ENCODE results near the gene PNMA8C.
"Not testable (repeated sequence)": the region's sequence is repeated elsewhere in the genome, so short reads cannot be mapped to it uniquely, and the experiment has no call there.

PNMA8C gene

GRCh38 chr19:46410205-46411087 lies 18.3 kb downstream of the PNMA8C start:
- no peak for DNase-seq

GRCh38 chr19:46409191-46409590 lies 19.5 kb downstream of the PNMA8C start:
- DNase-seq, result no peak

GRCh38 chr19:46408664-46409039 lies 20.1 kb downstream of the PNMA8C start:
- no peak for DNase-seq

- no peak for DNase-seq
Observed at GRCh38 chr19:46407856-46408663, 20.7 kb downstream of the PNMA8C start.

- no peak for DNase-seq
Observed at GRCh38 chr19:46406976-46407375, 21.8 kb downstream of the PNMA8C start.

- DNase-seq, result no peak
Observed at GRCh38 chr19:46404753-46405468, 23.8 kb downstream of the PNMA8C start.

GRCh38 chr19:46404055-46404752 lies 24.5 kb downstream of the PNMA8C start:
- DNase-seq, result no peak

GRCh38 chr19:46402725-46403124 lies 26.0 kb downstream of the PNMA8C start:
- DNase-seq, result no peak

- not testable (repeated sequence) for DNase-seq
Observed at GRCh38 chr19:46397801-46398479, 30.8 kb downstream of the PNMA8C start.

GRCh38 chr19:46394402-46394797 lies 34.3 kb downstream of the PNMA8C start:
- DNase-seq, result no peak

- DNase-seq, result no peak
Observed at GRCh38 chr19:46393456-46394401, 35.0 kb downstream of the PNMA8C start.

- no peak for DNase-seq
Observed at GRCh38 chr19:46392837-46393236, 35.9 kb downstream of the PNMA8C start.

GRCh38 chr19:46392252-46392801 lies 36.4 kb downstream of the PNMA8C start:
- no peak for DNase-seq

- DNase-seq, result no peak
Observed at GRCh38 chr19:46391296-46392251, 37.2 kb downstream of the PNMA8C start.

GRCh38 chr19:46390866-46391265 lies 37.9 kb downstream of the PNMA8C start:
- no peak for DNase-seq

- no peak for DNase-seq
Observed at GRCh38 chr19:46390121-46390858, 38.4 kb downstream of the PNMA8C start.

GRCh38 chr19:46388311-46389095 lies 40.2 kb downstream of the PNMA8C start:
- DNase-seq, result no peak

GRCh38 chr19:46387713-46388130 lies 41.0 kb downstream of the PNMA8C start:
- no peak for DNase-seq

Measured in activated CD8-positive, alpha-beta memory T cell treated with anti-CD3 and anti-CD28 coated beads, Interleukin-2, amount 50 U/mL, for 48 hours (primary cell).